Tibial nerve (tissue), 3 donors: ENCODE measurements around the gene NFE2L3.

ENCODE experiments used
- POLR2A ChIP-seq, 2 donors: fragments of 450-650 bp; IDR thresholded peaks; one replicate each; pipeline ENCODE4 v1.6.1; 2017; ENCODE audit warnings: antibody characterized with exemption in 2 of 2, mild to moderate bottlenecking in 2 of 2, moderate library complexity in 2 of 2
- TF ChIP-seq, protein P1 (sequence below), 5 experiments: fragments of 200-600 bp in 3 of 5; fragments of 450-650 bp in 2 of 5; sonication (generic) in 3 of 5; IDR thresholded peaks; one replicate each; pipeline ENCODE4 v1.5.1; 2016 to 2019; ENCODE audit warnings: antibody characterized with exemption in 5 of 5, mild to moderate bottlenecking in 3 of 5, moderate library complexity in 2 of 5

DNA sequence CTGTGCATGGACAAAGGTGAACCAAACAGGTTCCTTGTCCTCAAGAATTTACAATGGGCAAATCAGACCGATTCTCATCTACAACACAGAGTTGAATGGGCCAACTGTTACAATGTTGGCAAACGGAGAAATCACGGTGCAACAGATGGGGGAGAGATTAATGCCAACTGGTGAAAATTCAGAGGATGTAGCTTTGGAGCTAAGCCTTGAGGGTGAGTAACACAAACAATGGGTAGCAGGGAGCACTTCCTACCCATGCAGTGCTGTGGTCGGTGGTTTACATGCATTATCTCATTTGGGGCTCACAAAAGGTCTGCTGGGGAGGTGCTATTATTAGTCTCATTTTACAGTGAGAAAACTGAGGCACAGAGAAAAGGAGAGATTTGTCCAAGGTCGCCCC, 902 bp upstream of the NFE2L3 start:
- TF ChIP-seq, protein P1, sequence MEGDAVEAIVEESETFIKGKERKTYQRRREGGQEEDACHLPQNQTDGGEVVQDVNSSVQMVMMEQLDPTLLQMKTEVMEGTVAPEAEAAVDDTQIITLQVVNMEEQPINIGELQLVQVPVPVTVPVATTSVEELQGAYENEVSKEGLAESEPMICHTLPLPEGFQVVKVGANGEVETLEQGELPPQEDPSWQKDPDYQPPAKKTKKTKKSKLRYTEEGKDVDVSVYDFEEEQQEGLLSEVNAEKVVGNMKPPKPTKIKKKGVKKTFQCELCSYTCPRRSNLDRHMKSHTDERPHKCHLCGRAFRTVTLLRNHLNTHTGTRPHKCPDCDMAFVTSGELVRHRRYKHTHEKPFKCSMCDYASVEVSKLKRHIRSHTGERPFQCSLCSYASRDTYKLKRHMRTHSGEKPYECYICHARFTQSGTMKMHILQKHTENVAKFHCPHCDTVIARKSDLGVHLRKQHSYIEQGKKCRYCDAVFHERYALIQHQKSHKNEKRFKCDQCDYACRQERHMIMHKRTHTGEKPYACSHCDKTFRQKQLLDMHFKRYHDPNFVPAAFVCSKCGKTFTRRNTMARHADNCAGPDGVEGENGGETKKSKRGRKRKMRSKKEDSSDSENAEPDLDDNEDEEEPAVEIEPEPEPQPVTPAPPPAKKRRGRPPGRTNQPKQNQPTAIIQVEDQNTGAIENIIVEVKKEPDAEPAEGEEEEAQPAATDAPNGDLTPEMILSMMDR (IDR thresholded peaks at IDR 0.05), result no peak
- no peak for TF ChIP-seq POLR2A (IDR thresholded peaks at IDR 0.05)
